ENCODE data around the gene TEX26.

The TEX26 gene

DNA sequence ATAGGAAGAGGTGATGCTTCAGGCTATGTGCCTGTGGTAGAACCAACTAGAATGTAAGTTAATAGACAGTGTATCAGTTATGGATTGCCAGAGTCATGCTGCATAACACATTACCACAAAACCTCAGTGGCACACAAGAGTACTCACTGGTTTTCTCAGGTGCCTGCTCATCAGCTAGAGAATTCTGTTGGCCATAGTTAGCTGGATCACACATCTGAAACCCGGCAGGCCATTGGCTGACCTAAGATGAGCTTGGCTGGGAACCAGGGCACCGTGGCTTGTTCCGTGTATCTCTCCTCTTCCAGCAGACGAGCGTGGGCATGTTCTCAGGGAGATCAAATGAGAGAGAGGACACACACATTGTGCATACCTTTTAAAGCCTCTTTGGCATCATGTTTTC lies 76.7 kb downstream of the TEX26 start:
- no peak overlapping the region for H3K4me3 ChIP-seq (ENCODE audit: low read depth, low read length)
- DNase-seq (ENCODE audit: low read depth): no peak
- TF ChIP-seq, protein P1, sequence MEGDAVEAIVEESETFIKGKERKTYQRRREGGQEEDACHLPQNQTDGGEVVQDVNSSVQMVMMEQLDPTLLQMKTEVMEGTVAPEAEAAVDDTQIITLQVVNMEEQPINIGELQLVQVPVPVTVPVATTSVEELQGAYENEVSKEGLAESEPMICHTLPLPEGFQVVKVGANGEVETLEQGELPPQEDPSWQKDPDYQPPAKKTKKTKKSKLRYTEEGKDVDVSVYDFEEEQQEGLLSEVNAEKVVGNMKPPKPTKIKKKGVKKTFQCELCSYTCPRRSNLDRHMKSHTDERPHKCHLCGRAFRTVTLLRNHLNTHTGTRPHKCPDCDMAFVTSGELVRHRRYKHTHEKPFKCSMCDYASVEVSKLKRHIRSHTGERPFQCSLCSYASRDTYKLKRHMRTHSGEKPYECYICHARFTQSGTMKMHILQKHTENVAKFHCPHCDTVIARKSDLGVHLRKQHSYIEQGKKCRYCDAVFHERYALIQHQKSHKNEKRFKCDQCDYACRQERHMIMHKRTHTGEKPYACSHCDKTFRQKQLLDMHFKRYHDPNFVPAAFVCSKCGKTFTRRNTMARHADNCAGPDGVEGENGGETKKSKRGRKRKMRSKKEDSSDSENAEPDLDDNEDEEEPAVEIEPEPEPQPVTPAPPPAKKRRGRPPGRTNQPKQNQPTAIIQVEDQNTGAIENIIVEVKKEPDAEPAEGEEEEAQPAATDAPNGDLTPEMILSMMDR (IDR thresholded peaks at IDR 0.05; ENCODE audit: low read depth, low read length, missing control alignments): no peak

- TF ChIP-seq, protein P1 (IDR thresholded peaks at IDR 0.05; ENCODE audit: low read depth, low read length, missing control alignments): no peak
- no peak for DNase-seq (ENCODE audit: low read depth)
- H3K4me3 ChIP-seq (ENCODE audit: low read depth, low read length): no peak overlapping the region
These were observed 77.8 kb downstream of the TEX26 start for GRCh38 chr13:31010296-31010695.

DNA sequence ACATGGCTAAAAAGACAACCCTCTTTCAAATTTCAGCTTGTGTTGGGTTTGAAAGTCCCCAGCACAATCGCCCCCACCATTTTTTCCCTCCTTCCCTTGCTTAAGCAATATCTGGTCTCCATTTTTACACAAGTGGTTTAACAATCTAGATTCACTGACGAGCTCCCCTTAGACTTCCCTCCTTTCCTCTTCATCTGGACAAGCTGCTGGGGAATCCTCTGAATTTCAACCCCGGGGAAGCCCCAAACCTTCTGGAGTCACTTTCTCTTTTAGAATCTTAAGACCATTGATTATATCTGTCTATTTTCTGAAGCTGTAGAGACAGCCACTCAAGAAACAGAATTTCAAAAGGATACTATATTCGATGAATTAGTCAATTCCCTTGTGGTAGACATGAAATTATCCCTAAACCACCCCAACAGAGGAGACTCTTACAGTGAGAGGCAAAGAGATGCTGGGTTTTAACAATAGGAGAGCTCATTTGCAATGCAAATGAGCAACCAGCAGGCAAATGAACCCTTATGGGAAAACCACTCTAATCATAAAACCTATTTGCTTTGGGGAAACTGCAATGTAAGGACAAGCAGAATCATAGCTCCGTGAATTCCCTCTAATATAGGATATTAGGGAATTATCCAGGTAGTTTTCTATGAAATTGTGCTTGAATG lies 78.9 kb downstream of the TEX26 start:
- TF ChIP-seq, protein P1 (IDR thresholded peaks at IDR 0.05; ENCODE audit: low read depth, low read length, missing control alignments): no peak
- no peak for DNase-seq (ENCODE audit: low read depth)
- H3K4me3 ChIP-seq (ENCODE audit: low read depth, low read length): no peak overlapping the region

GRCh38 chr13:31011901-31012654 lies 79.6 kb downstream of the TEX26 start:
- H3K4me3 ChIP-seq (ENCODE audit: low read depth, low read length): no peak overlapping the region
- DNase-seq (ENCODE audit: low read depth): no peak
- TF ChIP-seq, protein P1 (IDR thresholded peaks at IDR 0.05; ENCODE audit: low read depth, low read length, missing control alignments): no peak

- TF ChIP-seq, protein P1 (IDR thresholded peaks at IDR 0.05; ENCODE audit: low read depth, low read length, missing control alignments): no peak
- H3K4me3 ChIP-seq (ENCODE audit: low read depth, low read length): no peak overlapping the region
- no peak for DNase-seq (ENCODE audit: low read depth)
These were observed 80.2 kb downstream of the TEX26 start for GRCh38 chr13:31012655-31013024.

GRCh38 chr13:31014456-31014855 lies 82.0 kb downstream of the TEX26 start:
- TF ChIP-seq, protein P1 (IDR thresholded peaks at IDR 0.05; ENCODE audit: low read depth, low read length, missing control alignments): no peak
- H3K4me3 ChIP-seq (ENCODE audit: low read depth, low read length): no peak overlapping the region
- no peak for DNase-seq (ENCODE audit: low read depth)
